ENCODE data around the gene FAM3D. TPM values are rescaled to one million over a fixed set of nuclear protein-coding genes. Genes with fewer than 3 reads are reported as not detected.

The FAM3D gene
- total RNA-seq, 1 experiment from 2014 or later = 0.32 TPM

DNA sequence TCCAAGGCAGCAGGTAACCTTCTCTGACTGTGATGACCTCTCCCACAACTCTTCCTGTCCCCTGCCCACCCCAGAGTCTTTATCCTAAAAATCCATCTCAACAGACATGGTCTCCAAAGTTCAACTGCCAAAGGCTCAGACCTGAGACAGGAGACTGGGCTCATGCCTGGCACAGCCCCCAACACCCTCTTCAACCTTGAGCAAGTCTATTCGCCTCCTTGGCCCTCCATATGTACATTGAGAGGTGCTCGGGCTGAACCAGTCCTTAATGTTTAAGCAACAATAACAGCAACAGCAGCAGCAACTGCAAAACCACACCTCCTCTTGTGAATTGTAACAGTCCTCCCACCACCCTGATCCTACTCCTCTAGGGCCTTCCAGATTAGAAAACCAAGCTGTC is 9.9 kb downstream of the FAM3D start:
- DNase-seq (ENCODE audit: low read depth, low spot score) (no peak), ATAC-seq (no peak)
- no peak overlapping the region for H3K9ac ChIP-seq (ENCODE audit: low read length)
- TF ChIP-seq SIN3A (IDR thresholded peaks at IDR 0.05; ENCODE audit: low read depth) (no peak), ZFX (IDR thresholded peaks at IDR 0.05) (no peak), CBX3 (IDR thresholded peaks at IDR 0.05; ENCODE audit: low read depth) (no peak)
- TF ChIP-seq, protein P1, sequence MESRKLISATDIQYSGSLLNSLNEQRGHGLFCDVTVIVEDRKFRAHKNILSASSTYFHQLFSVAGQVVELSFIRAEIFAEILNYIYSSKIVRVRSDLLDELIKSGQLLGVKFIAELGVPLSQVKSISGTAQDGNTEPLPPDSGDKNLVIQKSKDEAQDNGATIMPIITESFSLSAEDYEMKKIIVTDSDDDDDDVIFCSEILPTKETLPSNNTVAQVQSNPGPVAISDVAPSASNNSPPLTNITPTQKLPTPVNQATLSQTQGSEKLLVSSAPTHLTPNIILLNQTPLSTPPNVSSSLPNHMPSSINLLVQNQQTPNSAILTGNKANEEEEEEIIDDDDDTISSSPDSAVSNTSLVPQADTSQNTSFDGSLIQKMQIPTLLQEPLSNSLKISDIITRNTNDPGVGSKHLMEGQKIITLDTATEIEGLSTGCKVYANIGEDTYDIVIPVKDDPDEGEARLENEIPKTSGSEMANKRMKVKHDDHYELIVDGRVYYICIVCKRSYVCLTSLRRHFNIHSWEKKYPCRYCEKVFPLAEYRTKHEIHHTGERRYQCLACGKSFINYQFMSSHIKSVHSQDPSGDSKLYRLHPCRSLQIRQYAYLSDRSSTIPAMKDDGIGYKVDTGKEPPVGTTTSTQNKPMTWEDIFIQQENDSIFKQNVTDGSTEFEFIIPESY (IDR thresholded peaks at IDR 0.05; ENCODE audit: extremely low read depth, insufficient replicate concordance, low read length) = no peak
- no peaks in the 10 kb centered on the region for H4K20me1 ChIP-seq (ENCODE audit: insufficient read depth)
- H3K9me3 ChIP-seq (ENCODE audit: control insufficient read depth in 1 of 2, insufficient read depth in 1 of 2, low read depth in 1 of 2, low read length in 2 of 2) = no peaks in the 10 kb centered on the region
- H3K27me3 ChIP-seq (ENCODE audit: insufficient read depth, low read length) = peaks cover 18% of the 10 kb centered on the region; the same call in 1 of the 2 replicates
- H3K27ac ChIP-seq (ENCODE audit: low read depth, low read length) = no peak overlapping the region
- ChIA-PET RAD21 (ENCODE audit: low non-redundant PET in 1 of 2, low total read pairs in 2 of 2, uncharacterized antibody in 2 of 2, unreplicated experiment in 2 of 2) (no interaction called here), POLR2A (no interaction called here), CTCF (no interaction called here)
- no peak overlapping the region for H2AFZ ChIP-seq (ENCODE audit: low read depth, low read length, poor library complexity, severe bottlenecking)
- BruUV-seq (replicated peaks) = no TSS peak
- no peak overlapping the region for H3K4me2 ChIP-seq (ENCODE audit: low read length)
- H3K36me3 ChIP-seq (ENCODE audit: control insufficient read depth in 1 of 2, insufficient read depth in 2 of 2, low read length in 2 of 2) = no peaks in the 10 kb centered on the region
- intact Hi-C loops (cut with micrococcal nuclease) = no loop called here
- no peaks in the 10 kb centered on the region for H3K79me2 ChIP-seq (ENCODE audit: insufficient read depth, low read length)
- H3K4me1 ChIP-seq (ENCODE audit: control insufficient read depth in 1 of 2, insufficient read depth in 2 of 2, low read length in 2 of 2) = peaks cover 0 to 3% of the 10 kb centered on the region in 2 experiments; a peak in 1 of 4 replicates
- no peaks in the 10 kb centered on the region for H3K9me2 ChIP-seq (ENCODE audit: insufficient read depth)
- no peak overlapping the region for H3K4me3 ChIP-seq (replicated peaks in 1 of 2; ENCODE audit: low read depth in 1 of 2, low read length in 2 of 2)

DNA sequence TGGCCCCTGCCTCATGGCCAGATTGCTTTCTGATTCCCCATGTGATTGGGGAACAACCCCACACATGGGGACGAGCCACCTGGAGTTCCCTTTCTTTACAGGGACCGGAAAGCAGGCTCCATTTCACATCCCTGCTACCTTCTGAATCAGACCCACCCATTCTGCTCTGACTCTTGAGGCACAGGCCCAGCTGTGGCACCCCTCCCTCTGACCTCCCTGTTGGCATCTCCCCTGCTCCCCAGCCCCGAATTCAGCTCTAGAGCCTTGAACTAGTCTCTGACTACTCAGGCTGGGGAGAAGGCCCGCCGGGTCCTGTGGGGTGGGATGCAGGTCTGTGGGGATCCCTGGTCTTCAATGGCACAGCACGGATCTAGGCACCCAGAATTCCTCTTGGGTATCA is 12.1 kb downstream of the FAM3D start:
- Histone ChIP-seq H3K9me3 (ENCODE audit: control insufficient read depth in 1 of 2, insufficient read depth in 1 of 2, low read depth in 1 of 2, low read length in 2 of 2) (no peaks in the 10 kb centered on the region), H4K20me1 (ENCODE audit: insufficient read depth) (no peaks in the 10 kb centered on the region), H3K27me3 (ENCODE audit: insufficient read depth, low read length) (peaks cover 18% of the 10 kb centered on the region; the same call in 1 of the 2 replicates), H3K79me2 (ENCODE audit: insufficient read depth, low read length) (no peaks in the 10 kb centered on the region), H2AFZ (ENCODE audit: low read depth, low read length, poor library complexity, severe bottlenecking) (no peak overlapping the region), H3K9ac (ENCODE audit: low read length) (no peak overlapping the region), H3K4me2 (ENCODE audit: low read length) (no peak overlapping the region), H3K36me3 (ENCODE audit: control insufficient read depth in 1 of 2, insufficient read depth in 2 of 2, low read length in 2 of 2) (no peaks in the 10 kb centered on the region), H3K4me1 (ENCODE audit: control insufficient read depth in 1 of 2, insufficient read depth in 2 of 2, low read length in 2 of 2) (peaks cover 0 to 1% of the 10 kb centered on the region in 2 experiments; a peak in 1 of 4 replicates), H3K4me3 (replicated peaks in 1 of 2; ENCODE audit: low read depth in 1 of 2, low read length in 2 of 2) (no peak overlapping the region), H3K27ac (ENCODE audit: low read depth, low read length) (no peak overlapping the region), H3K9me2 (ENCODE audit: insufficient read depth) (no peaks in the 10 kb centered on the region)
- RAD21 ChIA-PET (ENCODE audit: low non-redundant PET in 1 of 2, low total read pairs in 2 of 2, uncharacterized antibody in 2 of 2, unreplicated experiment in 2 of 2) = no interaction called here
- intact Hi-C loops (cut with micrococcal nuclease) = no loop called here
- DNase-seq (ENCODE audit: low read depth, low spot score) (no peak), ATAC-seq (no peak)
- CTCF ChIA-PET = no interaction called here
- POLR2A ChIA-PET = no interaction called here
- BruUV-seq (replicated peaks) = no TSS peak
- TF ChIP-seq RAD21 (IDR thresholded peaks at IDR 0.05; ENCODE audit: low read depth) (no peak), EGR1 (IDR thresholded peaks at IDR 0.05; ENCODE audit: low read depth) (no peak), POLR2AphosphoS5 (IDR thresholded peaks at IDR 0.05; ENCODE audit: low read depth, low read length) (no peak), JUND (IDR thresholded peaks at IDR 0.05) (no peak), FOSL1 (IDR thresholded peaks at IDR 0.05; ENCODE audit: low read depth) (no peak), TCF7L2 (IDR thresholded peaks at IDR 0.05; ENCODE audit: borderline replicate concordance, extremely low read depth, insufficient read depth, insufficient read length) (no peak), SP1 (IDR thresholded peaks at IDR 0.05; ENCODE audit: low read depth) (no peak), ELF1 (IDR thresholded peaks at IDR 0.05; ENCODE audit: borderline replicate concordance, low read depth) (no peak), EZH2 (IDR thresholded peaks at IDR 0.05) (no peak), CEBPB (IDR thresholded peaks at IDR 0.05; ENCODE audit: low read depth) (no peak)
- TF ChIP-seq, protein P2, sequence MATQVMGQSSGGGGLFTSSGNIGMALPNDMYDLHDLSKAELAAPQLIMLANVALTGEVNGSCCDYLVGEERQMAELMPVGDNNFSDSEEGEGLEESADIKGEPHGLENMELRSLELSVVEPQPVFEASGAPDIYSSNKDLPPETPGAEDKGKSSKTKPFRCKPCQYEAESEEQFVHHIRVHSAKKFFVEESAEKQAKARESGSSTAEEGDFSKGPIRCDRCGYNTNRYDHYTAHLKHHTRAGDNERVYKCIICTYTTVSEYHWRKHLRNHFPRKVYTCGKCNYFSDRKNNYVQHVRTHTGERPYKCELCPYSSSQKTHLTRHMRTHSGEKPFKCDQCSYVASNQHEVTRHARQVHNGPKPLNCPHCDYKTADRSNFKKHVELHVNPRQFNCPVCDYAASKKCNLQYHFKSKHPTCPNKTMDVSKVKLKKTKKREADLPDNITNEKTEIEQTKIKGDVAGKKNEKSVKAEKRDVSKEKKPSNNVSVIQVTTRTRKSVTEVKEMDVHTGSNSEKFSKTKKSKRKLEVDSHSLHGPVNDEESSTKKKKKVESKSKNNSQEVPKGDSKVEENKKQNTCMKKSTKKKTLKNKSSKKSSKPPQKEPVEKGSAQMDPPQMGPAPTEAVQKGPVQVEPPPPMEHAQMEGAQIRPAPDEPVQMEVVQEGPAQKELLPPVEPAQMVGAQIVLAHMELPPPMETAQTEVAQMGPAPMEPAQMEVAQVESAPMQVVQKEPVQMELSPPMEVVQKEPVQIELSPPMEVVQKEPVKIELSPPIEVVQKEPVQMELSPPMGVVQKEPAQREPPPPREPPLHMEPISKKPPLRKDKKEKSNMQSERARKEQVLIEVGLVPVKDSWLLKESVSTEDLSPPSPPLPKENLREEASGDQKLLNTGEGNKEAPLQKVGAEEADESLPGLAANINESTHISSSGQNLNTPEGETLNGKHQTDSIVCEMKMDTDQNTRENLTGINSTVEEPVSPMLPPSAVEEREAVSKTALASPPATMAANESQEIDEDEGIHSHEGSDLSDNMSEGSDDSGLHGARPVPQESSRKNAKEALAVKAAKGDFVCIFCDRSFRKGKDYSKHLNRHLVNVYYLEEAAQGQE (IDR thresholded peaks at IDR 0.05; ENCODE audit: low read depth) = no peak
- TF ChIP-seq, protein P3, sequence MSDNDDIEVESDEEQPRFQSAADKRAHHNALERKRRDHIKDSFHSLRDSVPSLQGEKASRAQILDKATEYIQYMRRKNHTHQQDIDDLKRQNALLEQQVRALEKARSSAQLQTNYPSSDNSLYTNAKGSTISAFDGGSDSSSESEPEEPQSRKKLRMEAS (IDR thresholded peaks at IDR 0.05) = no peak
